Ectodermal cell (in vitro differentiated cells): ENCODE results near the gene BARX2.

Source experiments
- H3K27ac ChIP-seq: 2 replicates; pipeline ENCODE4 v1.7.0; 2013; ENCODE audit warnings: mild to moderate bottlenecking, low read depth, low read length; ENCODE audit not compliant: insufficient read depth, poor library complexity, severe bottlenecking
- H3K27me3 ChIP-seq: 2 replicates; pipeline ENCODE4 v1.7.0; 2013; ENCODE audit warnings: mild to moderate bottlenecking, low read length; ENCODE audit not compliant: insufficient read depth, control insufficient read depth, poor library complexity, severe bottlenecking
- H3K36me3 ChIP-seq: one replicate; pipeline ENCODE4 v1.7.0; 2013; ENCODE audit warnings: low read length; ENCODE audit not compliant: control insufficient read depth, insufficient read depth
- H3K4me1 ChIP-seq: one replicate; pipeline ENCODE4 v1.7.0; 2013; ENCODE audit warnings: low read length; ENCODE audit not compliant: control insufficient read depth, insufficient read depth
- H3K4me3 ChIP-seq: 2 replicates; pipeline ENCODE4 v1.7.0; 2013; ENCODE audit warnings: low read depth, low read length, control low read depth; ENCODE audit not compliant: insufficient read depth
- H3K9me3 ChIP-seq: 2 replicates; pipeline ENCODE4 v1.7.0; 2013; ENCODE audit warnings: mild to moderate bottlenecking, low read length, moderate library complexity; ENCODE audit not compliant: control insufficient read depth
- WGBS, 2 experiments: methylation state at CpG; one replicate each; pipeline ENCODE4 v1.1.7; 2013; ENCODE audit warnings: missing lambda C conversion rate in 2 of 2; 5-methylcytosine and 5-hydroxymethylcytosine counted together

BARX2 gene

DNA sequence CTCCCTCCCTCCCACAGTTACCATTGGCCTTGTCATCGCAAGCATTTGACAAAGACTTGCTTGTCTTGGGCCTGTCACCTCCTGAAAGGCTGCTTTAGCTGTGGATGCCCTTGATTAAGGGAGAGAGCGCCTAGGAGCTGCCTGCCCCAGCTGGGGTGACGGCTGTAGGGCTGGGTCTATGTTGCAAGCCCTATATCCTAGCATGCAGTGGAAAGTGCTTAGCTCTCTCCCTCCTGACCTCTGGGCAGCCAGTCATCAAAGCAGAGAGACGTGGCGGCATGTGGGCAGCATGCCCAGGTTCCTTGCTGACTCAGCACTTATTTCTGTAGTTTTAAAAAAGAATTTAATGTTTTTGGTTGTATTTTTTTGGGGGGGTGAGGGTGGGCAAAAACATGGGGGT, 75.9 kb downstream of the BARX2 start:
- H3K4me1 ChIP-seq = peaks cover 20% of the 10 kb centered on the region
- WGBS, 2 experiments = 76 to 82% methylated on average over 5 of the region's 5 CpGs
- H3K27me3 ChIP-seq = no peaks in the 10 kb centered on the region
- no peak overlapping the region for H3K4me3 ChIP-seq
- no peak overlapping the region for H3K27ac ChIP-seq
- H3K9me3 ChIP-seq = no peaks in the 10 kb centered on the region
- H3K36me3 ChIP-seq = no peaks in the 10 kb centered on the region

- Histone ChIP-seq H3K27ac (no peak overlapping the region), H3K27me3 (no peaks in the 10 kb centered on the region), H3K36me3 (no peaks in the 10 kb centered on the region), H3K4me3 (no peak overlapping the region), H3K4me1 (peaks cover 30% of the 10 kb centered on the region), H3K9me3 (no peaks in the 10 kb centered on the region)
- 43 to 47% methylated on average over 6 of the region's 6 CpGs for WGBS, 2 experiments
Observed at GRCh38 chr11:129453293-129453721, 77.7 kb downstream of the BARX2 start.

GRCh38 chr11:129455101-129455500, 79.5 kb downstream of the BARX2 start:
- WGBS, 2 experiments = 95 to 98% methylated on average over 2 to 4 of the region's 4 CpGs
- H3K36me3 ChIP-seq = no peaks in the 10 kb centered on the region
- H3K9me3 ChIP-seq = no peaks in the 10 kb centered on the region
- no peaks in the 10 kb centered on the region for H3K27me3 ChIP-seq
- H3K27ac ChIP-seq = no peak overlapping the region
- H3K4me1 ChIP-seq = peaks cover 36% of the 10 kb centered on the region
- H3K4me3 ChIP-seq = no peak overlapping the region

DNA sequence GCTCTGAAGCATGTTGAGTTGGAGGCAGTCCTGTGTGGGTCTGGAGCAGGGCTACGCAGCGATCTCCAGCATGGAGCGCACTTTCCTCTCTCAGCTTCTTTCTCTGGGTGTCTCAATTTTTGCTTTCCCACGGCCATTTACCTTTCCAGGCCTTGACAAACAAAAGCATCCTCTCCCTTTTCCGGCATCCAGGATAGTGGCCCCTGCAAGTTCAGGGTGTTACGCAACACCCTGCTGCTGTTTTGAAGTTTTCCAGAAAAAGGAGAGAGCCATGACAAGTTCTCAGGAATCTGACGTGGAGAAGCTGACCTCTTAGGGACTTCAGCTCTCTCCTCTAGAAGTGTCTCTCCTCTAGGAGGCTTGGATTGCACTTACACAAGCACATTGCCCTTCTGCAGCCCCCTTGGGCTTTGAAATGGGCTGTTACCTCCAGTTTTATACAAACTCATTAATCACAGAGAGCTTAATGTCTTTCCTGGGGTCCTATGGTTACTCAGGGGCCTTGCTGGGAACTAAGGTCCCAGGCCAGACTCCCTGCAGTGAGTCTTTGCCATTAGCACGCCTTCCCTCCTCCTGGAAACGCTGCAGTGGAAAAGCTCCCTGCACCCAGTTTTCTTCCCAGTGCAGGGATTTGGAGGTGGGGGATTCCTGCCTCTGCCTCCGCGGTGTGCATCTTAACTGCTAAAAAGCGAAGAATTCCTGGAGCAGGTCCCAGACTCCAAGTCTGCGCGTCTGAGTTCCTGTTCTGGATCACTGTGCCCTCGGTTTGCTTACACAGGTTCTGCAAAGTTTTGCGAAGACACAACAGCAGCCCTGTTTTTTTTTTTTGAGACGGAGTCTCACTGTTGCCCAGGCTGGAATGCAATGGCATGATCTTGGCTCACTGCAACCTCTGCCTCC, 80.4 kb downstream of the BARX2 start:
- H3K4me1 ChIP-seq = peaks cover 36% of the 10 kb centered on the region
- no peak overlapping the region for H3K4me3 ChIP-seq
- no peaks in the 10 kb centered on the region for H3K27me3 ChIP-seq
- WGBS, 2 experiments = 71 to 73% methylated on average over 17 of the region's 17 CpGs
- H3K27ac ChIP-seq = no peak overlapping the region
- H3K36me3 ChIP-seq = no peaks in the 10 kb centered on the region
- no peaks in the 10 kb centered on the region for H3K9me3 ChIP-seq

GRCh38 chr11:129457321-129457720, 81.7 kb downstream of the BARX2 start:
- no peak overlapping the region for H3K27ac ChIP-seq
- 70 to 74% methylated on average over 6 of the region's 6 CpGs for WGBS, 2 experiments
- H3K9me3 ChIP-seq = no peaks in the 10 kb centered on the region

GRCh38 chr11:129458278-129458677, 82.6 kb downstream of the BARX2 start:
- WGBS, 2 experiments = 93 to 98% methylated on average over 3 of the region's 3 CpGs

More at GRCh38 chr11:129457321-129457720, 81.7 kb downstream of the BARX2 start:
- no peak overlapping the region for H3K4me3 ChIP-seq
- H3K36me3 ChIP-seq = no peaks in the 10 kb centered on the region
- H3K27me3 ChIP-seq = no peaks in the 10 kb centered on the region
- H3K4me1 ChIP-seq = peaks cover 36% of the 10 kb centered on the region

GRCh38 chr11:129458756-129459535, 83.3 kb downstream of the BARX2 start:
- WGBS, 2 experiments = 79 to 83% methylated on average over 13 of the region's 13 CpGs
- H3K9me3 ChIP-seq = no peaks in the 10 kb centered on the region
- H3K4me3 ChIP-seq = no peak overlapping the region
- no peaks in the 10 kb centered on the region for H3K27me3 ChIP-seq
- no peak overlapping the region for H3K27ac ChIP-seq
- H3K4me1 ChIP-seq = peaks cover 27% of the 10 kb centered on the region
- no peaks in the 10 kb centered on the region for H3K36me3 ChIP-seq

More at GRCh38 chr11:129458278-129458677, 82.6 kb downstream of the BARX2 start:
- Histone ChIP-seq H3K4me3 (no peak overlapping the region), H3K27ac (no peak overlapping the region), H3K27me3 (no peaks in the 10 kb centered on the region), H3K36me3 (no peaks in the 10 kb centered on the region), H3K9me3 (no peaks in the 10 kb centered on the region), H3K4me1 (peaks cover 32% of the 10 kb centered on the region)

DNA sequence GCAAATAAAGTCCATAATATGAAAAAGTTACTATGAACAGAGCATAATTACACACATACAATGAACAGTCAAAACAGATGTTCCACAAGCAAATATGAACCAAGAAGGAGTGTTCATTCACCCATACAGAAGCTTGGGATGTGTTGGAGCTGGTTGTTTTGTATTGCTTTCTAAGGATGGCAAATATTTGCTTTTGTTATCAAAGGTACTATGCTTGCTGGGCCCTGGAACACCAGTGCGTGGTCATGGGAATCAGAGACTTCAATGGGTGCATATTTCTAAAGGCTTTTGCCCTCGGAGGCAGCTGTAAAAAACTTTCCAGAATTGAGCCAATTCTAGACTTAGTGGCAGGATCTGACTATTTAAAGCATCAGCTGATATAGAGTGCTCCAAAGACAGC, 85.1 kb downstream of the BARX2 start:
- peaks cover 21% of the 10 kb centered on the region for H3K4me1 ChIP-seq
- H3K4me3 ChIP-seq = no peak overlapping the region
- H3K27me3 ChIP-seq = no peaks in the 10 kb centered on the region
- H3K36me3 ChIP-seq = no peaks in the 10 kb centered on the region
- no peaks in the 10 kb centered on the region for H3K9me3 ChIP-seq
- 90 to 94% methylated on average over 2 of the region's 2 CpGs for WGBS, 2 experiments
- no peak overlapping the region for H3K27ac ChIP-seq

DNA sequence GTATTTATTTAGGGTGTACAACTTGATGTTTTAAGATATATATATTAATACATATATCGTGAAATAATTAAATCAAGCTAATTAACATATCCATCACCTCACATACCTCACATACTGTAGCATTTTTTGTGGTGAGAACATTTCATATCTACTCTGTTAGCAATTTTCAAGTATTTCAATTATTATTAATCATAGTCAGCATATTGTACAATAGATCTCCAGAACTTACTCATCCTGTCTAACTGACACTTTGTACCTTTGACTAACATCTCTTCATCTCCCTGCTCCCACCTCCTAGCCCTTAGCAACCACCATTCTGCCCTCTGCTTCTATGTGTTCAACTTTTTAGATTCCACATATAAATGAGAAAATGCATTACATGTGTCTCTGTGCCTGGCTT, 108.4 kb downstream of the BARX2 start:
- no peaks in the 10 kb centered on the region for H3K9me3 ChIP-seq
- H3K4me3 ChIP-seq = no peak overlapping the region
- H3K27ac ChIP-seq = no peak overlapping the region
- no CpG with 5 or more reads among the region's 1 CpG for WGBS, 2 experiments
- no peaks in the 10 kb centered on the region for H3K4me1 ChIP-seq
- no peaks in the 10 kb centered on the region for H3K36me3 ChIP-seq
- no peaks in the 10 kb centered on the region for H3K27me3 ChIP-seq

GRCh38 chr11:129489249-129489648, 113.6 kb downstream of the BARX2 start:
- H3K27ac ChIP-seq = no peak overlapping the region
- H3K4me3 ChIP-seq = no peak overlapping the region
- no peaks in the 10 kb centered on the region for H3K4me1 ChIP-seq
- no peaks in the 10 kb centered on the region for H3K36me3 ChIP-seq
- no peaks in the 10 kb centered on the region for H3K27me3 ChIP-seq
- 88 to 94% methylated on average over 1 of the region's 1 CpG for WGBS, 2 experiments
- no peaks in the 10 kb centered on the region for H3K9me3 ChIP-seq
